Common myeloid progenitor, CD34-positive (primary cell): ENCODE measurements around the gene ADAMTS18.

ENCODE experiments used
- CTCF ChIA-PET: fragments of 350-600 bp; sonication (Branson Sonifier 250); formaldehyde crosslinking; loops from one replicate; lab custom pipeline; 2021; ENCODE audit warnings: antibody characterized with exemption; lab: Charles Lee
- POLR2A ChIA-PET: fragments of 350-600 bp; sonication (Branson Sonifier 250); formaldehyde crosslinking; loops from one replicate; lab custom pipeline; 2021; ENCODE audit warnings: antibody characterized with exemption; lab: Charles Lee
- DNase-seq, 3 donors: peaks; one replicate each; pipeline versions ENCODE4 v3.0.0 to v3.0.0-alpha.2; 2013
- H3K27ac ChIP-seq, 2 experiments: 1 replicate in 1 of 2; 2 replicates in 1 of 2; pipeline ENCODE4 v1.7.0; 2013; ENCODE audit warnings: inconsistent platforms in 2 of 2, low read length in 2 of 2, mild to moderate bottlenecking in 2 of 2, low read depth in 1 of 2, moderate library complexity in 1 of 2; ENCODE audit not compliant: severe bottlenecking in 2 of 2, insufficient read depth in 1 of 2, poor library complexity in 1 of 2
- H3K27me3 ChIP-seq, 5 experiments: replicated peaks in 2 of 5; 1 replicate in 3 of 5; 2 replicates in 2 of 5; pipeline versions ENCODE4 v1.6.1 to v1.7.0; 2013; ENCODE audit warnings: low read length in 4 of 5, mild to moderate bottlenecking in 2 of 5, moderate library complexity in 2 of 5, inconsistent platforms in 1 of 5; ENCODE audit not compliant: insufficient read depth in 5 of 5, control insufficient read depth in 4 of 5
- H3K36me3 ChIP-seq, 4 experiments: 1 replicate in 2 of 4; 2 replicates in 2 of 4; pipeline versions ENCODE4 v1.6.1 to v1.7.0; 2013; ENCODE audit warnings: low read length in 3 of 4, control low read depth in 1 of 4, mild to moderate bottlenecking in 1 of 4; ENCODE audit not compliant: control insufficient read depth in 4 of 4, insufficient read depth in 4 of 4
- H3K4me1 ChIP-seq, 4 experiments: 1 replicate in 3 of 4; 2 replicates in 1 of 4; pipeline versions ENCODE4 v1.6.1 to v1.7.1; 2013; ENCODE audit warnings: low read length in 3 of 4, mild to moderate bottlenecking in 3 of 4, control low read depth in 1 of 4, inconsistent platforms in 1 of 4, moderate library complexity in 1 of 4; ENCODE audit not compliant: control insufficient read depth in 4 of 4, insufficient read depth in 4 of 4; ENCODE audit errors: control extremely low read depth in 1 of 4
- H3K4me3 ChIP-seq, 7 experiments: 1 replicate in 4 of 7; 2 replicates in 3 of 7; pipeline versions ENCODE4 v1.5.1 to v1.7.0; 2013; ENCODE audit warnings: mild to moderate bottlenecking in 7 of 7, low read length in 6 of 7, moderate library complexity in 6 of 7, inconsistent platforms in 2 of 7, low read depth in 2 of 7, control low read depth in 1 of 7; ENCODE audit not compliant: insufficient read depth in 4 of 7, control insufficient read depth in 1 of 7; ENCODE audit errors: extremely low read depth in 1 of 7
- H3K9me3 ChIP-seq, 5 experiments: 1 replicate in 4 of 5; 2 replicates in 1 of 5; pipeline versions ENCODE4 v1.6.1 to v1.7.1; 2013; ENCODE audit warnings: low read length in 4 of 5, mild to moderate bottlenecking in 2 of 5, inconsistent platforms in 1 of 5, low read depth in 1 of 5, moderate library complexity in 1 of 5; ENCODE audit not compliant: control insufficient read depth in 4 of 5, insufficient read depth in 2 of 5; ENCODE audit errors: control extremely low read depth in 1 of 5
- WGBS: methylation state at CpG from one replicate; pipeline ENCODE4 v1.1.5; 2013; ENCODE audit not compliant: insufficient coverage; 5-methylcytosine and 5-hydroxymethylcytosine counted together

ADAMTS18 gene

DNA sequence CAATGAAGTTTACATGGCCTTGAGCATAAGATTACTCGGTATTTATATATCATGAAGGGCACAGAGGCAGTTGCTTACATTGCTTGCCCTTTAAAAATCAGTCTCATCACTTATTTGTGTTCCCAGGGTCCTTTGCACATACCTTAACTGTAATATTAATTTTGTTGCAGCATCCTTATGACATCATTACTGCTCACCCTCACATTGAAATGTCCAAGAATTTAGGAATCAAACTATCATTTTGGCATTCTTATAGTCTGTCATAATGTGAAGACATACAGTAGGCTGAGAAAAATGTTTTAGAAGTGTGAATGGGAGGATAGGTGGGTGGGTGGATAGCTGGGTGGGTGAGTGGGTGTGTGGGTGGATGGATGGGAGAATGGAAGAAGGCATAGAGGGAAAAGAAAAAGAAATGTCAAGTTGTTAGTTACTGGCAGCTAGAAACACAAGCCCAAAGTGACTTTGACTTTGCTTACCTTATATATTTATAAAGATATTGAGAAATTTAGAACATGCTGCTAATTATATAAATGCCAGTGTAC lies 17.8 kb downstream of the ADAMTS18 start:
- H3K4me1 ChIP-seq = no peaks in the 10 kb centered on the region
- no peaks in the 10 kb centered on the region for H3K36me3 ChIP-seq
- WGBS = no CpG with 5 or more reads among the region's 1 CpG
- ChIA-PET POLR2A (no interaction called here), CTCF (no interaction called here)
- H3K27me3 ChIP-seq = peaks cover 0 to 4% (median 0%) of the 10 kb centered on the region in 5 experiments
- no peak overlapping the region for H3K4me3 ChIP-seq
- no peak for DNase-seq
- no peaks in the 10 kb centered on the region for H3K9me3 ChIP-seq
- no peak overlapping the region for H3K27ac ChIP-seq

DNA sequence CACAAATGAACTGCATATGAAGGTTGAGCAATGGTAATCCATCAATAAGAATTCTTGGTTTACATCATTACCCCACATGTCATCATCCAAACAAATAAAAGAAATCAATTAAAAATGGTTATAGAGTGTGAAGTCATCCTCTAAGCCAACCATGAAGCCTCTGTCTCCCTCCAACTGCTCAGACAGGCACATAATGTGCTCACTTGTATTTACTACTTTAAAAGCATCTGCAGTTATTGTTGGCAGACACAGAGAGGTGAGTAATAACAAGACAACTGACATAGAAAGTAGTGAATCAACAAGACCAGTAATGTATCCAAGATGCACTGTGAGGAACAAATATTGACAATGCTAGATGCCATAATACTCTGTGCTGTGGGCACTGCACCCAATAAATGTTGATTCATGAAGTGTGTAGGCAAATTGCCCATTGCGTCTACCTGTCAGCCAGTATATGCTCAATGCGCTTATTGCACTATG lies 20.0 kb downstream of the ADAMTS18 start:
- ChIA-PET CTCF (no interaction called here), POLR2A (no interaction called here)
- H3K36me3 ChIP-seq = no peaks in the 10 kb centered on the region
- H3K27me3 ChIP-seq = no peaks in the 10 kb centered on the region
- no peak overlapping the region for H3K27ac ChIP-seq
- 100% methylated on average over 2 of the region's 2 CpGs for WGBS
- no peak overlapping the region for H3K4me3 ChIP-seq
- no peaks in the 10 kb centered on the region for H3K4me1 ChIP-seq
- H3K9me3 ChIP-seq = no peaks in the 10 kb centered on the region
- DNase-seq = no peak

DNA sequence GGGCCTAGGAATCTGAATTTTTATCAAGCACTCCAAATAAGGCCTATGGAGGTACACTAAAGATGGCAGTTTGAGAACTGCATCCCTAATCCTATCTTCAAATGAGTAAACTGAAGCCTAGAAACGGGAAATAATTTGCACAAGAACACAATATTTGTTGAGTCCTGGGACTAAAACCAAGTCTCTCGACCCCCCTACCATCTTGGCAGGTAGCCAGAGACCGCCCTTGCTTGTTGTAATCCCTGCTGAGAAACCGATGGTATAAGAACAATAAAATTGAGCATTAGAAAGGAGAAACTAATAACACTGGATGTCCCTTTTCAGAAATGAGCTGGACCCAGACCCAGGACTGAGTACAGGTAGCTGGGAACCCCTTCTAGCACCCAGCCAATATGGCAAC lies 24.4 kb downstream of the ADAMTS18 start:
- peaks cover 0 to 7% (median 0%) of the 10 kb centered on the region in 5 experiments for H3K9me3 ChIP-seq
- H3K27ac ChIP-seq = no peak overlapping the region
- no peak overlapping the region for H3K4me3 ChIP-seq
- ChIA-PET POLR2A (no interaction called here), CTCF (no interaction called here)
- no peaks in the 10 kb centered on the region for H3K36me3 ChIP-seq
- 86% methylated on average over 4 of the region's 4 CpGs for WGBS
- H3K4me1 ChIP-seq = no peaks in the 10 kb centered on the region
- no peaks in the 10 kb centered on the region for H3K27me3 ChIP-seq
- no peak for DNase-seq

DNA sequence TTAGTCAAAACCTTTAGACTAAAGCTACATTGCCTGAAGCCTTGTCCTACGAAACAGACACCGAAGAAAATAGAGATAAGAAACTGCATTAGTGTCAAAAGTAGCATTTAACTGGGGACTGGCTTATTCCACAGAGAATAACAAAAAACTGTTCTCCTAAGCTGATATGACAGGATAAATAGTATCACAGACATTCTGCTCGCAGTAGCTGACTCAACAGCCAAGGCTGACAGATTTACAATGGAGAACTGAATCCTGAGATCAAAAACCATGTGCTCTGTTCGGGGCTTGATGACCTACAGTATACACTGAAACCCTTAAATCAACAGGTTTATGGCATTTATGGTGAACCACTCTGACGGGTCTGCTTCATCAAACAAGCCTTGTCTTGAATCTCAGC lies 25.5 kb downstream of the ADAMTS18 start:
- Histone ChIP-seq H3K4me1 (no peaks in the 10 kb centered on the region), H3K9me3 (peaks cover 0 to 7% (median 0%) of the 10 kb centered on the region in 5 experiments), H3K27me3 (peaks cover 0 to 1% (median 0%) of the 10 kb centered on the region in 5 experiments), H3K27ac (no peak overlapping the region), H3K36me3 (no peaks in the 10 kb centered on the region), H3K4me3 (no peak overlapping the region)
- no peak for DNase-seq
- CTCF ChIA-PET = no interaction called here
- POLR2A ChIA-PET = no interaction called here
- 46% methylated on average over 4 of the region's 5 CpGs for WGBS

DNA sequence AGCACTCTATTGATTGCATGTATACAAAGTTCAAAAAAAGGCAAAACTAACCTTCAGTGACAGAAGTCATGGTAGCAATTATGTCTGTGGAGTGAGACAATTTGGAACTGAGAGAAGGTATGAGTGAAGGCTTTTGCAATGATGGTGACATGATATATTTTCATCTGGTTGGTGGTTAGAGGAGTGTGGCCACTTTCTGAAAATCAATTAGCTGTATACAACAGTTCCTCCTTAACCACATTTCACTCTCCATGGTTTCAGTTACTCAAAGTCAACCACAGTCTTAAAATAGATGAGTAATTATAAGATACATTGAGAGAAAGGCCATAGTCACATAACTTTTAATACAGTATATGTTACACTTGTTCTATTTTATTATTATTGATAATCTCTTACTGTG lies 26.2 kb downstream of the ADAMTS18 start:
- Histone ChIP-seq H3K4me3 (no peak overlapping the region), H3K27me3 (peaks cover 0 to 1% (median 0%) of the 10 kb centered on the region in 5 experiments), H3K27ac (no peak overlapping the region), H3K36me3 (no peaks in the 10 kb centered on the region), H3K9me3 (peaks cover 0 to 7% (median 0%) of the 10 kb centered on the region in 5 experiments), H3K4me1 (no peaks in the 10 kb centered on the region)
- CTCF ChIA-PET = no interaction called here
- peak in 1 of 3 donors; percentile 4 for DNase-seq
- POLR2A ChIA-PET = no interaction called here

DNA sequence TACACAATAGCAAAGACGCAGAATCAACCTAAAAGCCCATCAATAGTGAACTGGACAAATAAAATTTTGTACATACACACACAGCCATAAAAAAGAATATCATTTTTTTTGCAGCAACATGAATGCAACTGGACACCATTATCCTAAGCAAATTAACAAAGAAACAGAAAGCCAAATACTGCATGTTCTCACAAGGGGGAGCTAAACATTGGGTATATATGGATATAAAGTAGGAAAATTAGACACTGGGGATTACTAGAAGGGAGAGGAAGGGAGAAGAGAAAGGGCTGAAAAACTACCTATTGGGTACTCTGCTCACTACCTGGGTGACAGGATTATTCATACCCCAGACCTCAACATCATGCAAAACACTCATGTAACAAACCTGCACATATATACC lies 28.2 kb downstream of the ADAMTS18 start:
- CTCF ChIA-PET = interaction anchor here (1.0 kb wide), 1 partner anchor 178 kb away, joined by 3 read pairs; no protein-coding TSS in a partner anchor
- no peaks in the 10 kb centered on the region for H3K36me3 ChIP-seq
- no peak overlapping the region for H3K27ac ChIP-seq
- H3K4me1 ChIP-seq = no peaks in the 10 kb centered on the region
- POLR2A ChIA-PET = no interaction called here
- peaks cover 0 to 1% (median 0%) of the 10 kb centered on the region in 5 experiments for H3K27me3 ChIP-seq
- H3K9me3 ChIP-seq = peaks cover 0 to 7% (median 0%) of the 10 kb centered on the region in 5 experiments
- no peak for DNase-seq
- H3K4me3 ChIP-seq = no peak overlapping the region
- WGBS = 100% methylated on average over 1 of the region's 1 CpG

DNA sequence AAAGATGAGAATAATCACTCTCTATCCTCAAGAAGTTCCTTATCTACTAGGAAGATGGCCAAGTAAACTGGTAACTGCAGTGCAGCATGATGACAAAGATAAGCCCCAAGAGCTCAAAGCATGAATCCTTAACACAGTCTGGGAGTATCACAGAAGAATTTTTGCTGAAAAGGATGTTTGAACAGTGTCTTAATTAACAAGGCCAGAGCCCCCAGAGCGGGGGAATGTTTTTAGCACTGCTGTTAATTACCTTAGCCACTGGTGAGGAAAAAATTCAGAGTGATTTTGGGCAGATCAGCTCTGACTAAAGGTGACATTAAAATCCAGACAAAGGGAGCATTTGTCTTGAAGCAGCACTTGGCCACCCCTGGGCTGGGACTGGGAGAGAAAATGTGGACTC lies 30.1 kb downstream of the ADAMTS18 start:
- CTCF ChIA-PET = no interaction called here
- 53% methylated on average over 1 of the region's 1 CpG for WGBS

More for the DNA sequence above, 30.1 kb downstream of the ADAMTS18 start:
- no peak overlapping the region for H3K27ac ChIP-seq
- no peaks in the 10 kb centered on the region for H3K4me1 ChIP-seq
- no peak overlapping the region for H3K4me3 ChIP-seq
- H3K27me3 ChIP-seq = peaks cover 0 to 1% (median 0%) of the 10 kb centered on the region in 5 experiments
- H3K9me3 ChIP-seq = peaks cover 0 to 7% (median 0%) of the 10 kb centered on the region in 5 experiments
- POLR2A ChIA-PET = no interaction called here
- DNase-seq = no peak
- no peaks in the 10 kb centered on the region for H3K36me3 ChIP-seq
